Colonic mucosa (tissue), 4 donors: ENCODE measurements around the gene TMEM161B. TPM values are rescaled to one million over a fixed set of nuclear protein-coding genes. Genes with fewer than 3 reads are reported as not detected.
"Not testable (repeated sequence)": the region's sequence is repeated elsewhere in the genome, so short reads cannot be mapped to it uniquely, and the experiment has no call there.

Experiments
- DNase-seq: peaks from one replicate; pipeline ENCODE4 v3.0.0-alpha.2; 2020
- H3K27ac ChIP-seq: fragments of 200-600 bp; one replicate; pipeline ENCODE4 v1.8.0; 2021
- H3K27me3 ChIP-seq: fragments of 200-600 bp; one replicate; pipeline ENCODE4 v1.8.0; 2021
- H3K36me3 ChIP-seq: fragments of 200-600 bp; one replicate; pipeline ENCODE4 v1.8.0; 2021
- H3K4me1 ChIP-seq: fragments of 200-600 bp; one replicate; pipeline ENCODE4 v1.8.0; 2021; ENCODE audit warnings: mild to moderate bottlenecking
- H3K4me3 ChIP-seq: fragments of 200-600 bp; one replicate; pipeline ENCODE4 v1.8.0; 2021
- H3K9ac ChIP-seq, 2 donors: one replicate each; pipeline ENCODE4 v1.7.0; 2013; ENCODE audit warnings: control low read depth in 2 of 2, low read depth in 2 of 2, low read length in 2 of 2
- H3K9me3 ChIP-seq: fragments of 200-600 bp; one replicate; pipeline ENCODE4 v1.8.0; 2021
- CTCF ChIP-seq: fragments of 200-600 bp; IDR thresholded peaks from one replicate; pipeline ENCODE4 v1.8.0; 2022; ENCODE audit warnings: antibody characterized with exemption, mild to moderate bottlenecking
- intact Hi-C: fragments of 100-400 bp; cut with DNase I; formaldehyde crosslinking; loops from one replicate; pipeline ENCODE4 v1.14.1; 2022
- total RNA-seq, 2 donors: library from RNA; stranded (reverse); fragmentation: NEBNext Ultra II Directional in 1 of 2; extraction: Animal tissue kit (Norgen Biotek cat#: 25700) in 1 of 2; gene quantifications; one replicate each; pipeline ENCODE4 v1.2.1, GENCODE V29; 2021
- donor health status: healthy.
- donor health status: DM: no; HTN: no; CAD: no.
- donor health status: DM: no; HTN: no; CAD: no.

TMEM161B gene
- total RNA-seq, 2 donors from 2014 or later: 18.6 to 20.8 TPM

- intact Hi-C loops: no loop called here
- H3K4me3 ChIP-seq: no peak overlapping the region
- no peaks in the 10 kb centered on the region for H3K36me3 ChIP-seq
- H3K9me3 ChIP-seq: no peaks in the 10 kb centered on the region
- TF ChIP-seq CTCF: no peak
- no peaks in the 10 kb centered on the region for H3K27me3 ChIP-seq
- no peak overlapping the region for H3K27ac ChIP-seq
- H3K4me1 ChIP-seq: no peaks in the 10 kb centered on the region
- DNase-seq: no peak
- H3K9ac ChIP-seq: no peak overlapping the region
Measured at GRCh38 chr5:88244686-88245085, 24.0 kb downstream of the TMEM161B start.

GRCh38 chr5:88243493-88243892, 25.2 kb downstream of the TMEM161B start:
- H3K9ac ChIP-seq, H3K27ac ChIP-seq, DNase-seq, H3K4me3 ChIP-seq, H3K27me3 ChIP-seq, intact Hi-C loops, H3K36me3 ChIP-seq, H3K9me3 ChIP-seq, H3K4me1 ChIP-seq: not testable (repeated sequence)

GRCh38 chr5:88238732-88239131, 29.9 kb downstream of the TMEM161B start:
- no peaks in the 10 kb centered on the region for H3K4me1 ChIP-seq
- no peak overlapping the region for H3K4me3 ChIP-seq
- H3K27ac ChIP-seq: no peak overlapping the region

GRCh38 chr5:88236866-88237642, 31.6 kb downstream of the TMEM161B start:
- H3K36me3 ChIP-seq: no peaks in the 10 kb centered on the region
- no peak for TF ChIP-seq CTCF
- no peak for DNase-seq
- no peak overlapping the region for H3K9ac ChIP-seq
- H3K27ac ChIP-seq: no peak overlapping the region
- intact Hi-C loops: no loop called here
- H3K9me3 ChIP-seq: no peaks in the 10 kb centered on the region
- no peaks in the 10 kb centered on the region for H3K27me3 ChIP-seq
- H3K4me3 ChIP-seq: no peak overlapping the region
- no peaks in the 10 kb centered on the region for H3K4me1 ChIP-seq

More at GRCh38 chr5:88238732-88239131, 29.9 kb downstream of the TMEM161B start:
- Histone ChIP-seq H3K27me3 (no peaks in the 10 kb centered on the region), H3K9ac (no peak overlapping the region), H3K9me3 (no peaks in the 10 kb centered on the region), H3K36me3 (no peaks in the 10 kb centered on the region)
- intact Hi-C loops: no loop called here
- TF ChIP-seq CTCF: no peak
- DNase-seq: no peak

- no peak for TF ChIP-seq CTCF
- H3K9me3 ChIP-seq: no peaks in the 10 kb centered on the region
- no peak overlapping the region for H3K27ac ChIP-seq
- H3K4me1 ChIP-seq: no peaks in the 10 kb centered on the region
- no peak overlapping the region for H3K9ac ChIP-seq
- intact Hi-C loops: no loop called here
- no peak for DNase-seq
- no peaks in the 10 kb centered on the region for H3K36me3 ChIP-seq
- no peak overlapping the region for H3K4me3 ChIP-seq
- H3K27me3 ChIP-seq: no peaks in the 10 kb centered on the region
Measured at GRCh38 chr5:88235828-88236227, 32.8 kb downstream of the TMEM161B start.

- no peak for TF ChIP-seq CTCF
- Histone ChIP-seq H3K27ac (no peak overlapping the region), H3K4me1 (no peaks in the 10 kb centered on the region), H3K36me3 (no peaks in the 10 kb centered on the region), H3K27me3 (no peaks in the 10 kb centered on the region), H3K9ac (no peak overlapping the region), H3K9me3 (no peaks in the 10 kb centered on the region), H3K4me3 (no peak overlapping the region)
- intact Hi-C loops: no loop called here
- DNase-seq: no peak
Measured at GRCh38 chr5:88235346-88235745, 33.3 kb downstream of the TMEM161B start.
